ENCODE data around the gene CD160.

- no peak for TF ChIP-seq RFX5 (IDR thresholded peaks at IDR 0.05; ENCODE audit: low read depth, low read length)
- no peak for TF ChIP-seq POLR2A (IDR thresholded peaks at IDR 0.05; ENCODE audit: low read depth, low read length)
- TF ChIP-seq RAD21 (IDR thresholded peaks at IDR 0.05; ENCODE audit: low read length), result no peak
- no peak for TF ChIP-seq CTCF (conservative IDR thresholded peaks at IDR 0.05; ENCODE audit: low read depth, low read length)
- TF ChIP-seq BHLHE40 (IDR thresholded peaks at IDR 0.05; ENCODE audit: low read depth, low read length), result no peak
- TF ChIP-seq MAZ (IDR thresholded peaks at IDR 0.05; ENCODE audit: borderline replicate concordance, low read depth, low read length), result no peak
- TF ChIP-seq FOS (IDR thresholded peaks at IDR 0.05; ENCODE audit: low read depth, low read length), result no peak
- no peak for TF ChIP-seq MAFK (IDR thresholded peaks at IDR 0.05; ENCODE audit: low read depth, low read length)
- peak; percentile 50; the same call in 1 of the 2 replicates for TF ChIP-seq CEBPB (IDR thresholded peaks at IDR 0.05; ENCODE audit: low read depth, low read length)
These were observed 13.7 kb upstream of the CD160 start for GRCh38 chr1:145705622-145706021.
